Esophagus muscularis mucosa (tissue), 3 donors: Measurements from ENCODE around the gene SEMA5A.

ENCODE experiments used
- POLR2AphosphoS5 ChIP-seq, 2 donors: sonication (generic); formaldehyde crosslinking; IDR thresholded peaks; one replicate each; pipeline ENCODE4 v1.6.1; 2017; ENCODE audit warnings: antibody characterized with exemption in 2 of 2
- TF ChIP-seq, protein P1 (sequence below), 3 experiments: fragments of 200-600 bp in 2 of 3; fragments of 450-650 bp in 1 of 3; sonication (generic) in 2 of 3; IDR thresholded peaks; one replicate each; pipeline ENCODE4 v1.5.1; 2017 to 2019; ENCODE audit warnings: antibody characterized with exemption in 3 of 3, mild to moderate bottlenecking in 2 of 3, moderate library complexity in 1 of 3

DNA sequence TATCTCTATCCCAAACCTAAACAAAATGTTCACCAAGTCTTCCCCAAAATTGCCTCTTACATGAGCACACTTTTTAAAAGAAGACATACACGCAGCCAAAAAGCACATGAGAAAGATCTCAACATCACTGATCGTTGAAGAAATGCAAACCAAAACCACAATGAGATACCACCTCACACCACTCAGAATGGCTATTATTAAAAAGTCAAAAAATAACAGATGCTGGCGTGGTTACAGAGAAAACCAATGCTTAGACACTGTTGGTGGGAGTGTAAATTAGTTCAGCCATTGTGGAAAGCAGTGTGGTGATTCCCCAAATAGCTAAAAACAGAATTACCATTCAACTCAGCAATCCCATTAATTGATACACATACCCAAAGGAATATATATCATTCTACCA is 83.8 kb downstream of the SEMA5A start:
- TF ChIP-seq POLR2AphosphoS5 (IDR thresholded peaks at IDR 0.05) = no peak
- TF ChIP-seq, protein P1, sequence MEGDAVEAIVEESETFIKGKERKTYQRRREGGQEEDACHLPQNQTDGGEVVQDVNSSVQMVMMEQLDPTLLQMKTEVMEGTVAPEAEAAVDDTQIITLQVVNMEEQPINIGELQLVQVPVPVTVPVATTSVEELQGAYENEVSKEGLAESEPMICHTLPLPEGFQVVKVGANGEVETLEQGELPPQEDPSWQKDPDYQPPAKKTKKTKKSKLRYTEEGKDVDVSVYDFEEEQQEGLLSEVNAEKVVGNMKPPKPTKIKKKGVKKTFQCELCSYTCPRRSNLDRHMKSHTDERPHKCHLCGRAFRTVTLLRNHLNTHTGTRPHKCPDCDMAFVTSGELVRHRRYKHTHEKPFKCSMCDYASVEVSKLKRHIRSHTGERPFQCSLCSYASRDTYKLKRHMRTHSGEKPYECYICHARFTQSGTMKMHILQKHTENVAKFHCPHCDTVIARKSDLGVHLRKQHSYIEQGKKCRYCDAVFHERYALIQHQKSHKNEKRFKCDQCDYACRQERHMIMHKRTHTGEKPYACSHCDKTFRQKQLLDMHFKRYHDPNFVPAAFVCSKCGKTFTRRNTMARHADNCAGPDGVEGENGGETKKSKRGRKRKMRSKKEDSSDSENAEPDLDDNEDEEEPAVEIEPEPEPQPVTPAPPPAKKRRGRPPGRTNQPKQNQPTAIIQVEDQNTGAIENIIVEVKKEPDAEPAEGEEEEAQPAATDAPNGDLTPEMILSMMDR (IDR thresholded peaks at IDR 0.05) = no peak
